A673 (cell line): ENCODE data around the gene CHRNA4.

Experiments
- CTCF ChIP-seq: fragments of 300-800, 200-600 bp; sonication (generic); conservative IDR thresholded peaks from 2 replicates; pipeline ENCODE4 v1.5.1; 2017; ENCODE audit warnings: low read depth, mild to moderate bottlenecking, antibody characterized with exemption, low read length, moderate library complexity, mixed read lengths
- EZH2 ChIP-seq: fragments of 200-600 bp; sonication (generic); IDR thresholded peaks from 2 replicates; pipeline ENCODE4 v1.6.1; 2017; ENCODE audit warnings: borderline replicate concordance, low read depth, mild to moderate bottlenecking, mixed read lengths, antibody characterized with exemption, low read length; ENCODE audit not compliant: poor library complexity, severe bottlenecking

GRCh38 chr20:63317061-63317460 is 44.1 kb downstream of the CHRNA4 start:
- no peak for TF ChIP-seq CTCF
- no peak for TF ChIP-seq EZH2
